SW 1271 (cell line): ENCODE results near the gene SNRPD3.

ENCODE experiments used
- DNase-seq, 2 experiments: peaks; one replicate each; lab custom pipeline; 2025; lab: John Stamatoyannopoulos, UW

SNRPD3 gene

GRCh38 chr22:24567668-24568067 is 11.9 kb downstream of the SNRPD3 start:
- no peak for DNase-seq

DNA sequence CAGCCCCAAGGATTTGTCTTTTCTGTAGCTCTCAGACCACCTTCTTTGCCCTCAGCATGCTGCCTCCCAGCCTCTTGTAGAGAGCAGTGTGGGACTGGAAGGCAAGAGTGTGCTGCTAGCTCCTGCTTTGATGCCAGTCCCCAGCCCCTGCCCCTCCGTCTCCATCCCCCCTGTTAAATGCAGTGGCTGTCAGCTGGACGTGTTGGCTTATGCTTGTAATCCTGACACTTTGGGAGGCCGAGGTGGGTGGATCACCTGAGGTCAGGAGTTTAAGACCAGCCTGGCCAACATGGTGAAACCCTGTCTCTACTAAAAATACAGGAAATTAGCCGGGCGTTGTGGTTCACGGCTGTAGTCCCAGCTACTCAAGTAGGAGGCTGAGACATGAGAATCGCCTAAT is 15.5 kb downstream of the SNRPD3 start:
- no peak for DNase-seq

- DNase-seq: no peak
Observed at GRCh38 chr22:24576778-24577177, 21.0 kb downstream of the SNRPD3 start.

DNA sequence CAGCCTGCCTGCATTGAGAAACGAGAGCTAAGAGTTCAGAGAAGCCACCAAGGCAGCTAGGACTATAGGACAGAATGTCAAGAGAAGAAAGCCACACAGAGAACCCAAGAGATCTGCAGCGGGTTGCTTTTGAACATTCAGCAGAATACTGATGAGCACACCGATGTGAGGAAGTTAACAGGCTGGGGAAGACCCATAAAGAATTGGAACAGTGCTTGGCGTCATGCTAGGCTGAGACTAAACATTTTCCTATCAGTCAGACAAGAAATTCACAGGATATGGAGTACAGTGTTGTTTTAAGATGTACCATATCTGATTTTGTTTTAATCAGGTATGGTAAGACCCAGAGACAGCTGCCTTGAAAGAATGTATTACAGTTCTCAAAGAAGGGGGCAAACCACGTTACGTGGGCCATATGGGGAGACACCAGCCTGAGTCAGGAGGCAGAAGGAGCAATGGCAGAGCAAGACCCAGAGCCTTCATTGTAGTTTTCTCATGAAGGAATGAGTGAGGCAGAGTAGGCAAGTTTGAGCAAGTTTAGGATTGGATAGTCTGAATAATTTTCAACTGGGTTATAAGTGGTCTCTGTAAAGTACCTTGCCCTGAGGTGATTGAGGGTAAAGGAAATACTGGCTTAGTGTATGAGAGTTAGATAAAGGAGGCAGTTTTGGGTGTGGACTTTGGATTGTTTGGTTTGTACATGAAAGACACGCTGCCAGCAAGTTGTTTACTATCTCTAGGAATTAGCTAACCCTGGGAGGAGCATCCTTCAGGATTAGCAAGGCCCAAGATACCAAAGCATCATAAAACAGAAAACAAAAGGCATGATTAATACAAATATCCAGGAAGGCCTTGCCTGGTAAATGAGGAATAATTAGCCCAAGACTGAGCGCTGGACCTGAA is 22.8 kb downstream of the SNRPD3 start:
- DNase-seq: no peak

GRCh38 chr22:24579258-24579601 is 23.4 kb downstream of the SNRPD3 start:
- no peak for DNase-seq

DNA sequence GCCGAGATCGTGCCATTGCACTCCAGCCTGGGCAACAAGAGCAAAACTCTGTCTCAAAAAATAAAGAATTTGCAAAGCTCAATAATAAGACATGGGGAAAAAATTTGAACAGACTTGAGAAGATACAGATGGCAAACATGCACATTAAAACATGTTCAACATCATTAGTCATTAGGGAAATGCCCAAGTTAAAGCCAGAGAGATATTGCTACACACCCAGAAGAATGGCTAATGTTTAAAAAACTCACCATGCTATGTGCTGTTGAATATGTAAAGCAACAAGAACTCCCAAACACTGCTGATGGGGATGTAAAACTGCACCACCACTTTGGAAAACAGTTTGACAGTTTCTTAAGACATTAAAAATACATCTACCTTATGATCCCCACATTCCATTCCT is 24.5 kb downstream of the SNRPD3 start:
- no peak for DNase-seq

- DNase-seq: no peak
Observed at GRCh38 chr22:24582056-24582814, 26.4 kb downstream of the SNRPD3 start.

- DNase-seq: no peak
Observed at GRCh38 chr22:24583221-24584165, 27.7 kb downstream of the SNRPD3 start.

DNA sequence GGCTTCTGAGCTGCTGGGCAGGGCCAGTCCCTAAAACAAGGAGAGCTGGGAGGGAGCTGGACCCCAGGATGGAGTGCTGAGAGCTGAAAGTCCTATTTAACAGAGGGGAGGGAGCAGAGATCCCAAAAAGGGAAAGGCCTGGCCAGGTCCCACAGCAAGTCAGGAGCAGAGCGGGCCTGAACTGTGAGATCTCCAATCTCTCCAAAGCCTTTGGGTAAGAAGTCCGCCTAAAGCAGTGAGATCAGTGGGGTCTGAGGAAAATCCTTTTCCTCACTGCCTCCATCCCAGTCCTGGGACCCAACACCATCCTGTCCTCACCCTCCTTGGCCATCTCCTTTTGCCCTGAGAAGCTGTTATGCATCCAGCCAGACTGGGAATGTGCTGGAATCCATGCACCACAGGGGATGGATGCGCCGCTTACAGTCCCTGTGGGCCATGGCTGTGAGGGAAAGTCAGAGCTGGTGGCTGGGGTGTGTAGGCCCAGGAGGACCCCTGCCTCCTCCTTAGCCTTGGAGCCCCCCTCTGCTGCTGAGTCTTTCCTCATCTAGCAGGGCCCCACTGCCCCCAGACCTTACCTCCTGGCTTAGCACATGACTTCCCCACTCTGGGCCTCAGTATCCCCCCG is 28.5 kb downstream of the SNRPD3 start:
- no peak for DNase-seq

DNA sequence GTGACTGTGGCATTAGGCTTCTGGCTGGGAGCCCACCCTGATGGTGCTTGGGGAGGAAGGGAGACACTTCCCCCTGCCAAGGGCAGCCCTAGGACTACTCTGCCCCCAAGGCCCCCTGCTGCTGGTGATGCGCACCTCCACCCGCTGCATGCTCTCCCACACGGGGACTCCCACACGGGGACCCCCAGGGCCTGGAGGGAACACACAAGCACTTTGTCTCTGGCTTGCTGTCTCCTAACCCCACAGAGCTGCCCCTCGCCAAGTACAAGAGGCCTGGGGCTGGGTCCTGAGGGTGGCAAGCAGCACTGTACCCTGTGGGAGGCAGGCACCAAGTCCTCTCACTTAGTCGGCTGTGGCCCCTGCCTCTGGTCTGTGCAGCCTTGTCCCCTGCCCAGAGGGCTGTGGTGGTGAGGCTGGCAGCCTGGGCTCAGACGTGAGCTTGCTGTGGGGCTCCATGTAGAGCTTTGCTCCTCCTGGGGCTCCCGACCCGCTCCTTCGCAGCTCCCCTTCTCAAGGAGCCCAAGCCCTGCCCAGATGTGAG is 29.1 kb downstream of the SNRPD3 start:
- no peak for DNase-seq

- no peak for DNase-seq
Observed at GRCh38 chr22:24585461-24585860, 29.7 kb downstream of the SNRPD3 start.

DNA sequence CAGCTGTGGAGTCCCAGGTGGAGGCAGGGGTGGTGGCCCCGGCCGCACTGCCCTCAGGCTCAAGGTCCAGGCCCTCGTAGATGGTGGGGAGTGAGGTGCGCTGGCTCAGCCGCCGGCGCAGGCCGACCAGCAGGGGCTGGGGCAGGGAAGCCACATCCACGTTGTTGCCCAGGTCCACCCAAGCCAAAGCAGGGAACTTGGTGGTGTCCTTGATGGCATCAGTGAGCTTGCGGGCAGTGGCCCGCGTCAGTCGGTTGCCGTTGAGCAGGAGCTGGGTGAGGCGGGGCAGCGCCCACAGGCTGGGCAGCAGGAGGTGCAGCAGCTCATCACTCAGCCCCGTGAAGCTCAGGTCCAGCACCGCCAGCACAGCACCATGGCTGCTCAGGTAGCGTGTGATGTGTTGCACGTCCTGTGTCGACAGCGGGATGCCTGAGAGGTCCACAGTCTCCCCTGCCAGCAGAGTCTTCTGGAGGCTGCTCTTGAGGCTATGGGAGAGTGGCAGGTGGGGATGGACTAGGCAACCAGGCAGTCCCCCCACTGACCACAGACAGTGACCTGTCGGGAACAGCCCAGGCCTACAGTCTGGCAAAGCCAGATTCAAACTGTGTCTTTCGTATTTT is 30.2 kb downstream of the SNRPD3 start:
- DNase-seq: no peak

GRCh38 chr22:24587251-24587650 is 31.5 kb downstream of the SNRPD3 start:
- no peak for DNase-seq

- DNase-seq: no peak
Observed at GRCh38 chr22:24587948-24588347, 32.1 kb downstream of the SNRPD3 start.

DNA sequence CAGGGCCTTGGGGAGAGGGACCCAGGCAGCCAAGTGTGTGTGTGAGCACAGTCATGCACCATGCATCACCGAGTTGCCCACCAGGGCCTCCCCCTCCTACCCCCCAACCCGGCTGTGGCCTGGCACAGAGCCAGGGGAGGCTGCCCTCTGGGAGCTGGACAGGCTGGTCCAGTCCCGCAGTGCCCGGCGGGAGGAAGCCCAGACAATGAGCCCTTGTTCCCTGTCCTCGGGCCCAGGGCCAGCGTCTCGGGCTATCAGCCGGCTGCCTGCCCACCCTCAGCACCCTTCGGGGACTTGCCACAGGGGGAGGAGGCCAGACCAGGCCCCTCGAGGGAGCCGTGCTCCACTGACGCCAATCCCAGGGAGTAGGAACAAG is 32.6 kb downstream of the SNRPD3 start:
- no peak for DNase-seq

DNA sequence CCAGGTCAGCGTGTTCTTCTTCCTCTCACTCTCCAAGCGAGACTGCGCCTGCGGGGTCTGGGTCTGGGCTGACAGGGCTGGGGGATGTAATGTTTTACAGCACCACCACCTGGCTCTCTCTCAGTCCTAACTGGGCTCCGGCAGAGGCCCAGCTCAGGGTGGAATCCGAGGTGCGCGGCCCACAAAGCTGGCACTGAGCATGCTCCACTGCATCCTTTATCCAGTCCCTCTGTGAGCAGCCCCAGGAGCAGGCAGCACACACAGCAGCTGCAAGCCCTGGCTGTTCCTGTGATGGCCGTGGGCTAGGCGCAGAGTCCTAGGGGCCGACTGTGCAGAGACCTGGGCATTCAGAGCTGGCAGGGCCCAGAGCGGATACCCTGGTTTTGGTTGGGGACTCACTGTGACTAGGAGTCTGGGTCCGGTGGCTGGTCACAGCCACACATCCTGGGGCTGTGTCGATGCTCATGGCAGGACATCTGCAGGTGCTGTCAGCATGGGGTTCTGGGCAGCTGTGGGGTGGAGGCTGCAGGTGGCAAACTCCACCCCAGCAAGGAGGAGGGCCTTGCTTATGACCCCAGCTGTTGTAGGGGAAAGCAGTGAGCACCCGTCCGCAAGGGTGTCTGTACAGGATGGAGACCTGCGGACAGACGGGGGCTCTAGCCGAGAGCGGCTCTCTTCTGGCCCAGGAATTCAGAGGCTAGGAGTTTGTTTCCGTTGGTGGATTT is 33.1 kb downstream of the SNRPD3 start:
- DNase-seq: no peak

- no peak for DNase-seq
Observed at GRCh38 chr22:24589518-24590030, 33.8 kb downstream of the SNRPD3 start.

- no peak for DNase-seq
Observed at GRCh38 chr22:24590596-24591173, 34.9 kb downstream of the SNRPD3 start.

GRCh38 chr22:24591286-24591830 is 35.6 kb downstream of the SNRPD3 start:
- DNase-seq: no peak
